ENCODE results near the gene SLC13A2.

- no peak for TF ChIP-seq CTCF (IDR thresholded peaks at IDR 0.05 in 2 of 3, conservative IDR thresholded peaks at IDR 0.05 in 1 of 3; ENCODE audit: borderline replicate concordance in 1 of 3, insufficient read depth in 1 of 3, low read depth in 2 of 3, low read length in 2 of 3)
- TF ChIP-seq, protein P1, sequence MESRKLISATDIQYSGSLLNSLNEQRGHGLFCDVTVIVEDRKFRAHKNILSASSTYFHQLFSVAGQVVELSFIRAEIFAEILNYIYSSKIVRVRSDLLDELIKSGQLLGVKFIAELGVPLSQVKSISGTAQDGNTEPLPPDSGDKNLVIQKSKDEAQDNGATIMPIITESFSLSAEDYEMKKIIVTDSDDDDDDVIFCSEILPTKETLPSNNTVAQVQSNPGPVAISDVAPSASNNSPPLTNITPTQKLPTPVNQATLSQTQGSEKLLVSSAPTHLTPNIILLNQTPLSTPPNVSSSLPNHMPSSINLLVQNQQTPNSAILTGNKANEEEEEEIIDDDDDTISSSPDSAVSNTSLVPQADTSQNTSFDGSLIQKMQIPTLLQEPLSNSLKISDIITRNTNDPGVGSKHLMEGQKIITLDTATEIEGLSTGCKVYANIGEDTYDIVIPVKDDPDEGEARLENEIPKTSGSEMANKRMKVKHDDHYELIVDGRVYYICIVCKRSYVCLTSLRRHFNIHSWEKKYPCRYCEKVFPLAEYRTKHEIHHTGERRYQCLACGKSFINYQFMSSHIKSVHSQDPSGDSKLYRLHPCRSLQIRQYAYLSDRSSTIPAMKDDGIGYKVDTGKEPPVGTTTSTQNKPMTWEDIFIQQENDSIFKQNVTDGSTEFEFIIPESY (IDR thresholded peaks at IDR 0.05; ENCODE audit: extremely low read depth, insufficient replicate concordance, low read length): no peak
- TF ChIP-seq ELF1 (IDR thresholded peaks at IDR 0.05; ENCODE audit: borderline replicate concordance, low read depth): no peak
- TF ChIP-seq POLR2AphosphoS5 (IDR thresholded peaks at IDR 0.05; ENCODE audit: low read depth, low read length): no peak
- TF ChIP-seq, protein P2, sequence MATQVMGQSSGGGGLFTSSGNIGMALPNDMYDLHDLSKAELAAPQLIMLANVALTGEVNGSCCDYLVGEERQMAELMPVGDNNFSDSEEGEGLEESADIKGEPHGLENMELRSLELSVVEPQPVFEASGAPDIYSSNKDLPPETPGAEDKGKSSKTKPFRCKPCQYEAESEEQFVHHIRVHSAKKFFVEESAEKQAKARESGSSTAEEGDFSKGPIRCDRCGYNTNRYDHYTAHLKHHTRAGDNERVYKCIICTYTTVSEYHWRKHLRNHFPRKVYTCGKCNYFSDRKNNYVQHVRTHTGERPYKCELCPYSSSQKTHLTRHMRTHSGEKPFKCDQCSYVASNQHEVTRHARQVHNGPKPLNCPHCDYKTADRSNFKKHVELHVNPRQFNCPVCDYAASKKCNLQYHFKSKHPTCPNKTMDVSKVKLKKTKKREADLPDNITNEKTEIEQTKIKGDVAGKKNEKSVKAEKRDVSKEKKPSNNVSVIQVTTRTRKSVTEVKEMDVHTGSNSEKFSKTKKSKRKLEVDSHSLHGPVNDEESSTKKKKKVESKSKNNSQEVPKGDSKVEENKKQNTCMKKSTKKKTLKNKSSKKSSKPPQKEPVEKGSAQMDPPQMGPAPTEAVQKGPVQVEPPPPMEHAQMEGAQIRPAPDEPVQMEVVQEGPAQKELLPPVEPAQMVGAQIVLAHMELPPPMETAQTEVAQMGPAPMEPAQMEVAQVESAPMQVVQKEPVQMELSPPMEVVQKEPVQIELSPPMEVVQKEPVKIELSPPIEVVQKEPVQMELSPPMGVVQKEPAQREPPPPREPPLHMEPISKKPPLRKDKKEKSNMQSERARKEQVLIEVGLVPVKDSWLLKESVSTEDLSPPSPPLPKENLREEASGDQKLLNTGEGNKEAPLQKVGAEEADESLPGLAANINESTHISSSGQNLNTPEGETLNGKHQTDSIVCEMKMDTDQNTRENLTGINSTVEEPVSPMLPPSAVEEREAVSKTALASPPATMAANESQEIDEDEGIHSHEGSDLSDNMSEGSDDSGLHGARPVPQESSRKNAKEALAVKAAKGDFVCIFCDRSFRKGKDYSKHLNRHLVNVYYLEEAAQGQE (IDR thresholded peaks at IDR 0.05; ENCODE audit: low read depth): no peak
- no peak for TF ChIP-seq EZH2 (IDR thresholded peaks at IDR 0.05)
- no peak for TF ChIP-seq POLR2A (IDR thresholded peaks at IDR 0.05; ENCODE audit: borderline replicate concordance, extremely low read depth, insufficient read depth, insufficient read length)
- TF ChIP-seq CEBPB (IDR thresholded peaks at IDR 0.05; ENCODE audit: low read depth): no peak
- no peak for TF ChIP-seq EZH2phosphoT487 (IDR thresholded peaks at IDR 0.05; ENCODE audit: borderline replicate concordance)
- TF ChIP-seq RAD21 (IDR thresholded peaks at IDR 0.05; ENCODE audit: low read depth): no peak
Measured at GRCh38 chr17:28498652-28499363, 25.4 kb downstream of the SLC13A2 start.

All from HCT116 (cell line).